CD8-positive, alpha-beta memory T cell (primary cell): ENCODE measurements around the gene ADAM15. TPM values are rescaled to one million over a fixed set of nuclear protein-coding genes. Genes with fewer than 3 reads are reported as not detected.

Source experiments
- CTCF ChIA-PET: fragments of 350-600 bp; sonication (Branson Sonifier 250); formaldehyde crosslinking; loops from one replicate; lab custom pipeline; 2021; ENCODE audit warnings: antibody characterized with exemption; lab: Charles Lee
- POLR2A ChIA-PET: fragments of 350-600 bp; sonication (Branson Sonifier 250); formaldehyde crosslinking; loops from one replicate; lab custom pipeline; 2021; ENCODE audit warnings: antibody characterized with exemption; lab: Charles Lee
- DNase-seq, 5 donors: peaks; one replicate each; pipeline versions ENCODE4 v3.0.0 to v3.0.0-alpha.2; 2020 to 2022; ENCODE audit warnings: mixed read lengths in 1 of 5
- H3K27ac ChIP-seq: one replicate; pipeline ENCODE4 v1.7.0; 2013; ENCODE audit warnings: low read depth, mild to moderate bottlenecking, low read length, moderate library complexity
- H3K27me3 ChIP-seq: 2 replicates; pipeline ENCODE4 v1.7.0; 2013; ENCODE audit warnings: low read length, mild to moderate bottlenecking; ENCODE audit not compliant: insufficient read depth, poor library complexity, severe bottlenecking
- H3K36me3 ChIP-seq: 2 replicates; pipeline ENCODE4 v1.7.0; 2013; ENCODE audit warnings: mild to moderate bottlenecking, low read length, moderate library complexity; ENCODE audit not compliant: insufficient read depth
- H3K4me1 ChIP-seq: 2 replicates; pipeline ENCODE4 v1.7.0; 2013; ENCODE audit warnings: mild to moderate bottlenecking, low read length, moderate library complexity; ENCODE audit not compliant: insufficient read depth
- H3K4me3 ChIP-seq: 2 replicates; pipeline ENCODE4 v1.7.0; 2013; ENCODE audit warnings: mild to moderate bottlenecking, low read length
- H3K9me3 ChIP-seq: 2 replicates; pipeline ENCODE4 v1.7.0; 2013; ENCODE audit warnings: mild to moderate bottlenecking, low read length
- H3K27ac Mint-ChIP-seq, 8 donors: one replicate each; pipeline ENCODE4 v1.8.0; 2020 to 2021; ENCODE audit warnings: mixed read lengths in 8 of 8, mild to moderate bottlenecking in 6 of 8, inconsistent platforms in 3 of 8, moderate library complexity in 3 of 8
- H3K27me3 Mint-ChIP-seq, 2 donors: one replicate each; pipeline ENCODE4 v1.8.0; 2020 to 2021; ENCODE audit warnings: mixed read lengths in 2 of 2, mild to moderate bottlenecking in 1 of 2, moderate library complexity in 1 of 2
- H3K36me3 Mint-ChIP-seq, 3 donors: one replicate each; pipeline ENCODE4 v1.8.0; 2020 to 2021; ENCODE audit warnings: mixed read lengths in 3 of 3, inconsistent platforms in 1 of 3, mild to moderate bottlenecking in 1 of 3
- H3K4me1 Mint-ChIP-seq, 3 donors: one replicate each; pipeline ENCODE4 v1.8.0; 2020 to 2021; ENCODE audit warnings: mixed read lengths in 3 of 3, inconsistent platforms in 1 of 3, mild to moderate bottlenecking in 1 of 3
- H3K4me3 Mint-ChIP-seq, 7 donors: one replicate each; pipeline ENCODE4 v1.8.0; 2020 to 2021; ENCODE audit warnings: mixed read lengths in 7 of 7, mild to moderate bottlenecking in 6 of 7, moderate library complexity in 4 of 7, inconsistent platforms in 2 of 7
- H3K9me3 Mint-ChIP-seq, 5 donors: one replicate each; pipeline ENCODE4 v1.8.0; 2020 to 2022; ENCODE audit warnings: mixed read lengths in 5 of 5, mild to moderate bottlenecking in 3 of 5, moderate library complexity in 2 of 5, inconsistent platforms in 1 of 5
- polyA plus RNA-seq: library from polyadenylated mRNA; unstranded; fragments of 300-500 nt; fragmentation: Illumina TruSeq; gene quantifications from one replicate; pipeline ENCODE4 v1.2.3, GENCODE V29; 2021
- total RNA-seq, 2 experiments: library from RNA; stranded (reverse); gene quantifications; one replicate each; pipeline ENCODE4 v1.2.3, GENCODE V29; 2021

Gene ADAM15
- total and polyA plus RNA-seq, 3 experiments from 2014 or later = 15.3 to 36.9 (median 34.5) TPM

DNA sequence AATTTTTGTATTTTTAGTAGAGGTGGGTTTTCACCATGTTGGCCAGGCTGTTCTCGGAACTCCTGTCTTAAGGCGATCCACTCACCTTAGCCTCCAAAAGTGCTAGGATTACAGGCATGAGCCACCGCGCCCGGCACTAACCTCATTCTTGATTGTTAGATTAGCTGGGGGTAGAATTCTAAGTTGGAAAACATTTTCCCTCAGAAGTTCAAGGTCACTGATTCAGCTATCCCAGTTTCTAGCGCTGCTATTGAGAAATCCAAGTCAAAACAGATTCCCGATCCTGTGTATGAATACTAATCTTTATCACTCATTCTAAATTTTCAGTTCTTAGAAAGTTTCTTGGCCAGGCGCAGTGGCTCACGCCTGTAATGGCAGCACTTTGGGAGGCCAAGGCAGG, 52.2 kb downstream of the ADAM15 start:
- Mint-ChIP-seq H3K9me3 (no peaks in the 10 kb centered on the region), H3K27ac (no peak overlapping the region), H3K4me1 (no peaks in the 10 kb centered on the region), H3K27me3 (peaks cover 6 to 18% of the 10 kb centered on the region in 2 donors), H3K4me3 (no peak overlapping the region), H3K36me3 (no peaks in the 10 kb centered on the region)
- Histone ChIP-seq H3K4me3 (no peak overlapping the region), H3K27me3 (no peaks in the 10 kb centered on the region), H3K36me3 (no peaks in the 10 kb centered on the region), H3K4me1 (no peaks in the 10 kb centered on the region), H3K27ac (no peak overlapping the region), H3K9me3 (no peaks in the 10 kb centered on the region)
- POLR2A ChIA-PET = no interaction called here
- CTCF ChIA-PET = no interaction called here
- DNase-seq = no peak

DNA sequence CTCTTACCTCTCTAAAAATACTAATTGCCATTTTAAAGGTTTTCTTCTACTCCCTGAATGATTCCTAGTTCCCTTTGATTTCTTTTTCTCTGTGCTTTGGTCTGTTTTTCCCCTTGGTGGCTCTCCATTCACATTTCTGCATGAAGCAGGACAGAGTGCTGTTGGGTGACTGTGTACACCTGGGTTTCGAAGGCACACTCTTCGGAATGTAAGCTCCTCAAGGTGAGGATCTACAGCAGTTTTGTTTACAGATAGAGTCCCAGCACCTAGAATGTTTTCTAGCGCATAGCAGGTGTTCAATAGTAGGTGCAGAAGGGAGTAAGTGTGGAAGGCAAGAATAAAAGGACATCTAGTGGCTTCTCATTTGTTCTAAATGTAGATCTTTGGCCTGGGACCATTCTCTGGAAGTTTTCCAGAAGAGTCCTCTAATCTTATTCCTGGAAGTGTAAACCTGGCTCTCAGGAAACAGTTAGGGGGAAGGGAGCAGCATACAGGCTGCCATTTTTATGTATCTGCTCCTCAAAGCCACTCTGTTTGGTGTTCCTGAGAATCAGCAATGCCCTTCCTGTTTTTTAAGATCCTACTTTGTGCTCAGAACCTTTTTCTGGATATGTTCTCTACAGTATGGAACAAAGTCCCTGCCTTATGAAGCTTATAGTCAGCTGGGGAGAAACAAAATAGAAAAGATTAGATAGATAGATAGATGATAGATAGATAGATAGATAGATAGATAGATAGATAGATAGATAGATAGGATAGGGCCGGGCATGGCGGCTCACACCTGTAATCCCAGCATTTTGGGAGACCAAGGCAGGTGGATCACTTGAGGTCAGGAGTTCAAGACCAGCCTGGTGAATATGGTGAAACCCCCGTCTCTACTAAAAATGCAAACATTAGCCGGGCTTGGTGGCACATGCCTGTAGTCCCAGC, 53.8 kb downstream of the ADAM15 start:
- CTCF ChIA-PET = no interaction called here
- POLR2A ChIA-PET = no interaction called here
- no peaks in the 10 kb centered on the region for H3K27me3 ChIP-seq
- H3K9me3 Mint-ChIP-seq = no peaks in the 10 kb centered on the region
- H3K9me3 ChIP-seq = no peaks in the 10 kb centered on the region
- no peak overlapping the region for H3K4me3 ChIP-seq
- H3K4me3 Mint-ChIP-seq = no peak overlapping the region
- peak overlapping the region in 1 of 8 donors; percentile 46 for H3K27ac Mint-ChIP-seq
- no peak overlapping the region for H3K27ac ChIP-seq
- H3K4me1 Mint-ChIP-seq = no peaks in the 10 kb centered on the region
- H3K27me3 Mint-ChIP-seq = peaks cover 6 to 16% of the 10 kb centered on the region in 2 donors
- DNase-seq = no peak
- H3K36me3 Mint-ChIP-seq = no peaks in the 10 kb centered on the region
- no peaks in the 10 kb centered on the region for H3K4me1 ChIP-seq
- H3K36me3 ChIP-seq = no peaks in the 10 kb centered on the region

DNA sequence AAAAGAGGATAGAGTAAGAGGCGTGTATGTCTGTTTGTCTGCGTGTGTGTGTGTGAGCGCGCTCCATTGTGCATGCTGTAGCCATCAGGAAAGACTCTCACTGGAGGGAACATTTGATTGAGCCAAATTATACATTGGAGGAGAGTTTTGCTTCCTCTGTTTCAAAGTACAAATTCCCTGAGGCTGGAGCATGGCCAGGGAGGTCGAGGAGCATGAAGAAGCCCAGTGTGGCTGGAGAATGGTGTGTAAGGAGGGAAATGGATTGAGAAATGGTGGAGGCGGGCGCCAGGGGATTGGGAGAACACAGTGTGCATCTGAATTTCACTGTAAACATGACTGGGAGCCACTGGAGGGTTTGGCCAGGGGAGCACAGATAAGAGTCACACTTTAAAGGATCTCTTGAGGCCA, 54.5 kb downstream of the ADAM15 start:
- Histone ChIP-seq H3K27me3 (no peaks in the 10 kb centered on the region), H3K9me3 (no peaks in the 10 kb centered on the region), H3K4me1 (no peaks in the 10 kb centered on the region), H3K36me3 (no peaks in the 10 kb centered on the region), H3K27ac (no peak overlapping the region), H3K4me3 (no peak overlapping the region)
- ChIA-PET CTCF (interaction anchor here (1.5 to 1.9 kb wide), 2 partner anchors 14 to 67 kb away, joined by 3 to 7 read pairs; partner anchors contain the start of gene KRTCAP2), POLR2A (no interaction called here)
- H3K4me3 Mint-ChIP-seq = no peak overlapping the region
- H3K27me3 Mint-ChIP-seq = peaks cover 7 to 16% of the 10 kb centered on the region in 2 donors
- DNase-seq = no peak
- no peaks in the 10 kb centered on the region for H3K36me3 Mint-ChIP-seq
- peak overlapping the region in 1 of 8 donors; percentile 10 for H3K27ac Mint-ChIP-seq
- H3K4me1 Mint-ChIP-seq = no peaks in the 10 kb centered on the region
- no peaks in the 10 kb centered on the region for H3K9me3 Mint-ChIP-seq

DNA sequence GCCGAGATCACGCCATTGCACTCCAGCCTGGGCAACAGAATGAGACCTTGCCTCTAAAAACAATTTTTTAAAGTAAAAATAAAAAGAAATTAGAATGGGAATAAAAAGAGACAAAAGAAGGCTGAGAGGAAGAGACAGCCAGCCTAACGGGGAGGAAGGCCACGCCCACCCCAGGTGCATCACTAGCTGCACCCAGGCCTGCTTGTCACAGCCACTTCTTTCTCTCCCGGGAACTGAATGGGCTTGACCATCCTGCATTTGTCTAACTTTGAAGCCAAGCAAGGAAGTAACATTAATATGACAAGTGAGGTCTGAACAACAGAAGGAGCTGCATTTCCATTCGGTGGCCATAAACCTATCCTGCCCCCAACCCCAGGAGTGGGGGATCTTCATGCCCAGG, 55.7 kb downstream of the ADAM15 start:
- Histone ChIP-seq H3K36me3 (no peaks in the 10 kb centered on the region), H3K4me3 (no peak overlapping the region), H3K9me3 (no peaks in the 10 kb centered on the region), H3K4me1 (no peaks in the 10 kb centered on the region), H3K27ac (no peak overlapping the region), H3K27me3 (no peaks in the 10 kb centered on the region)
- Mint-ChIP-seq H3K9me3 (no peaks in the 10 kb centered on the region), H3K36me3 (no peaks in the 10 kb centered on the region), H3K4me3 (no peak overlapping the region), H3K27ac (peak overlapping the region in 1 of 8 donors; percentile 9), H3K27me3 (peaks cover 9 to 13% of the 10 kb centered on the region in 2 donors), H3K4me1 (no peaks in the 10 kb centered on the region)
- POLR2A ChIA-PET = no interaction called here
- CTCF ChIA-PET = interaction anchor here (0.6 to 1.9 kb wide), 5 partner anchors 11 to 66 kb away, joined by 3 to 7 read pairs (median 3); partner anchors contain the start of gene KRTCAP2
- DNase-seq = no peak

DNA sequence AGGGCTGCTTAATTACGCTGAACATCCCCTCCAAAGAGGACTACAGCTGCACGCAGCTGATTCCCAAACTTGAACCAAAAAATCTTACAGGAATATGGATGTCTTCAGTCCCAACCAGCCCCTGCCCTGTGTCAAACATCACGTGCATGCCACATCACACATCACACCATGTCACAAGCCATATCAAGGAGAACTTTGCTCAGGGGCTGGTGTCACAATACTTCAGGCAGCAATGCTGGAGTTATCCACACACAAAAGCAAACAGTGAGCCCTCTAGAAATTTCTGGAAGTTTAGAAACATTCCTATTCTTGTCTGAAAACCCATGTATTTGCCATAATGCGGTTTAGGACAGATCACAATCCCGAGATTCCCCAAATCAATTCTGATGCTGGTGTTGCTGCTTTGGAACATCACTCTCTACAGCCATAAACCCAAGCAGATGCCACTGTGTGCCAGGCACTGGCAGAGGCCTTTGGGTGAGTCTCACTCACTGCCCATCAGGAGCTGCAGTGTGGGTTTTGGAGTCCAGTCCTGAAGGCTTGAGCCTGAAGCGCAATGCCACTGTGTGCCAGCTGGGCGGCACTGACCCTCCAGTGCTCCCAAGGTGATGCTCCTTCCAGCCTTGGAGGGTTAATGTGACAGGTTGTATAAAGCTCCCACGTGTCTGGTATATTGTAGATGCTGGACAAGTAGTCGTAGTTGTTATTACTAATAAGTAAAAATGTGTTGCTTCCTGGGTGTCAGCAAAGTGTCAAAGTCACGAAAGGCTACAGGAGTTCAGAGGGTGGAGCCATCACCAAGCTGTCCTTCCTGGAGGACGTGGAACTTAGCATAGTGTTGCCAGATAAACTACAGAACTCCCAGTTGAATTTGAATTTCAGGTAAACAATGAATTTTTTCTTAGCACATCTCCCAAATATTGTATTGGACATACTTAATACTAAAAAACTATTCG, 56.5 kb downstream of the ADAM15 start:
- H3K4me1 Mint-ChIP-seq = no peaks in the 10 kb centered on the region
- CTCF ChIA-PET = interaction anchor here (1.1 to 2.1 kb wide), 5 partner anchors 12 to 65 kb away, joined by 3 to 7 read pairs (median 4); partner anchors contain the start of gene KRTCAP2
- H3K27me3 Mint-ChIP-seq = peaks cover 9 to 10% of the 10 kb centered on the region in 2 donors
- H3K9me3 ChIP-seq = no peaks in the 10 kb centered on the region
- H3K9me3 Mint-ChIP-seq = no peaks in the 10 kb centered on the region
- H3K27me3 ChIP-seq = no peaks in the 10 kb centered on the region
- no peak overlapping the region for H3K27ac Mint-ChIP-seq
- H3K4me3 Mint-ChIP-seq = no peak overlapping the region
- H3K27ac ChIP-seq = no peak overlapping the region
- H3K36me3 ChIP-seq = no peaks in the 10 kb centered on the region
- POLR2A ChIA-PET = no interaction called here
- H3K4me1 ChIP-seq = no peaks in the 10 kb centered on the region
- H3K4me3 ChIP-seq = no peak overlapping the region
- no peaks in the 10 kb centered on the region for H3K36me3 Mint-ChIP-seq
- no peak for DNase-seq

DNA sequence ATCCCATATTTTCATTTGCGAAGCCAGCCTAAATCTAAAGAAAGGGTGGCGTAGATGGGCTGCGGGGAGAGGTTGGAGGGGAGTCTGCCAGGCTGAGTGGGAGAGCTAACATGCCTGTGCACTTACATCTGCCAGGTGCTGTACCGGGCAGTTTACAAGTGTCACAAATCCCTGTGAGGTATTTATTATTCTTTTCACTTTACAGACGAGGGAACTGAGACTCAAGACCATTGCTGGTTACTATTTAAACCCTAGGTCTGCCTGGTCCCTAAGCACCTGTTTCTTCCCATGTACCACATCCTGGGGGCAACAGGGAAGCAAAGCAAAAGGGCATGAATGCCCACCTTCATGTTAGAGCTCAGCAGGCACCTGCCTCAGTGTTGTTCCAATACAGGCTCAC, 57.2 kb downstream of the ADAM15 start:
- no peak overlapping the region for H3K4me3 ChIP-seq
- Mint-ChIP-seq H3K4me3 (no peak overlapping the region), H3K9me3 (no peaks in the 10 kb centered on the region), H3K27me3 (peaks cover 9 to 10% of the 10 kb centered on the region in 2 donors), H3K36me3 (no peaks in the 10 kb centered on the region), H3K27ac (no peak overlapping the region), H3K4me1 (no peaks in the 10 kb centered on the region)
- DNase-seq = no peak
- no peaks in the 10 kb centered on the region for H3K36me3 ChIP-seq
- H3K4me1 ChIP-seq = no peaks in the 10 kb centered on the region
- CTCF ChIA-PET = interaction anchor here (1.3 to 2.1 kb wide), 3 partner anchors 13 to 65 kb away, joined by 4 to 7 read pairs (median 4); partner anchors contain the start of gene KRTCAP2
- POLR2A ChIA-PET = no interaction called here
- no peaks in the 10 kb centered on the region for H3K9me3 ChIP-seq
- H3K27ac ChIP-seq = no peak overlapping the region
- H3K27me3 ChIP-seq = no peaks in the 10 kb centered on the region

DNA sequence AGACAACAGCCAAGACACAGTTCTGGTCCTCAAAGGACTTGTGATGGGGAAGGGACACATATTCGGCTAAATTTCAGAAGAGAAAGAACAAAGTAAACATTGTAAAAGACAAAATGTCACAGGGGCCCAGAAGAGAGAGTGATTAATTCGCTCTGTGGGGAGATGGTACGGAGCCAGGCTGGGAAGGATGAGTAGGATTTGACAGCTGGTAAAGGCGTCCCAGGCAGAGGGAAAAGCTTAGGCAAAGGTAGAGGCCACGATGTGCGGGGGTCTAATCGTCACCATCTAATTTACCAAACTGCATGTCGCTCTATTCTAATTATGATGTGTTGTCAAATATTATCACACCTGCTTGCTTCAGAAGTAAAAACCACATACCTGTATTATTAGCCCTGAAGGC, 59.3 kb downstream of the ADAM15 start:
- ChIA-PET CTCF (interaction anchor here (1.2 to 1.6 kb wide), 2 partner anchors 19 to 57 kb away, joined by 3 read pairs; no protein-coding TSS in a partner anchor), POLR2A (no interaction called here)
- Histone ChIP-seq H3K9me3 (no peaks in the 10 kb centered on the region), H3K27ac (no peak overlapping the region), H3K27me3 (no peaks in the 10 kb centered on the region), H3K36me3 (no peaks in the 10 kb centered on the region), H3K4me1 (no peaks in the 10 kb centered on the region), H3K4me3 (no peak overlapping the region)
- Mint-ChIP-seq H3K36me3 (no peaks in the 10 kb centered on the region), H3K27me3 (peaks cover 9 to 10% of the 10 kb centered on the region in 2 donors), H3K4me3 (no peak overlapping the region), H3K4me1 (no peaks in the 10 kb centered on the region), H3K9me3 (no peaks in the 10 kb centered on the region), H3K27ac (peak overlapping the region in 1 of 8 donors; percentile 44)
- DNase-seq = no peak
